ENCODE measurements around the gene SDCCAG8. TPM values are rescaled to one million over a fixed set of nuclear protein-coding genes. Genes with fewer than 3 reads are reported as not detected.

SDCCAG8 gene
- total RNA-seq, 2 donors from 2014 or later, result 49.0 to 56.4 TPM

GRCh38 chr1:243271996-243272395, 16.2 kb downstream of the SDCCAG8 start:
- H3K36me3 ChIP-seq (replicated peaks in 1 of 2; ENCODE audit: insufficient read depth in 1 of 2, low read depth in 2 of 2), result peaks cover 0 to 22% of the 10 kb centered on the region in 2 donors

GRCh38 chr1:243272401-243272800, 16.6 kb downstream of the SDCCAG8 start:
- Histone ChIP-seq H3K36me3 (replicated peaks in 1 of 2; ENCODE audit: insufficient read depth in 1 of 2, low read depth in 2 of 2) (peaks cover 0 to 22% of the 10 kb centered on the region in 2 donors), H3K4me3 (no peak overlapping the region), H3K4me1 (peaks cover 28% of the 10 kb centered on the region), H3K27ac (no peak overlapping the region), H3K9me3 (no peaks in the 10 kb centered on the region), H3K27me3 (no peaks in the 10 kb centered on the region)
- ATAC-seq (no peak), DNase-seq (no peak)
- intact Hi-C loops (cut with DNase I), result no loop called here
- TF ChIP-seq POLR2A (IDR thresholded peaks at IDR 0.05) (no peak), CTCF (IDR thresholded peaks at IDR 0.05) (no peak)

More at GRCh38 chr1:243271996-243272395, 16.2 kb downstream of the SDCCAG8 start:
- intact Hi-C loops (cut with DNase I), result no loop called here
- TF ChIP-seq CTCF (IDR thresholded peaks at IDR 0.05) (no peak), POLR2A (IDR thresholded peaks at IDR 0.05) (no peak)
- peaks cover 28% of the 10 kb centered on the region for H3K4me1 ChIP-seq
- no peaks in the 10 kb centered on the region for H3K9me3 ChIP-seq
- H3K27me3 ChIP-seq, result no peaks in the 10 kb centered on the region
- 83 to 92% methylated on average over 1 of the region's 1 CpG for WGBS, 2 donors
- DNase-seq (no peak), ATAC-seq (no peak)
- H3K27ac ChIP-seq, result no peak overlapping the region
- no peak overlapping the region for H3K4me3 ChIP-seq

- Histone ChIP-seq H3K27me3 (no peaks in the 10 kb centered on the region), H3K4me1 (peaks cover 20% of the 10 kb centered on the region), H3K36me3 (replicated peaks in 1 of 2; ENCODE audit: insufficient read depth in 1 of 2, low read depth in 2 of 2) (peaks cover 0 to 22% of the 10 kb centered on the region in 2 donors), H3K27ac (no peak overlapping the region), H3K4me3 (no peak overlapping the region), H3K9me3 (no peaks in the 10 kb centered on the region)
- ATAC-seq, result no peak
- intact Hi-C loops (cut with DNase I), result no loop called here
- TF ChIP-seq CTCF (IDR thresholded peaks at IDR 0.05) (no peak), POLR2A (IDR thresholded peaks at IDR 0.05) (no peak)
- WGBS, 2 donors, result 89 to 94% methylated on average over 3 of the region's 3 CpGs
- DNase-seq, result no peak
Observed at GRCh38 chr1:243273506-243273905, 17.7 kb downstream of the SDCCAG8 start.

- H3K4me3 ChIP-seq, result no peak overlapping the region
- intact Hi-C loops (cut with DNase I), result no loop called here
- peaks cover 16% of the 10 kb centered on the region for H3K4me1 ChIP-seq
- no peak overlapping the region for H3K27ac ChIP-seq
- ATAC-seq, result no peak
- WGBS, 2 donors, result 90 to 92% methylated on average over 2 of the region's 2 CpGs
- TF ChIP-seq CTCF (IDR thresholded peaks at IDR 0.05) (no peak), POLR2A (IDR thresholded peaks at IDR 0.05) (no peak)
- no peaks in the 10 kb centered on the region for H3K9me3 ChIP-seq
- peaks cover 0 to 22% of the 10 kb centered on the region in 2 donors for H3K36me3 ChIP-seq (replicated peaks in 1 of 2; ENCODE audit: insufficient read depth in 1 of 2, low read depth in 2 of 2)
- H3K27me3 ChIP-seq, result no peaks in the 10 kb centered on the region
- DNase-seq, result no peak
Observed at GRCh38 chr1:243273945-243274344, 18.1 kb downstream of the SDCCAG8 start.

- 83 to 90% methylated on average over 3 of the region's 3 CpGs for WGBS, 2 donors
- intact Hi-C loops (cut with DNase I), result no loop called here
- TF ChIP-seq CTCF (IDR thresholded peaks at IDR 0.05) (no peak), POLR2A (IDR thresholded peaks at IDR 0.05) (no peak)
Observed at GRCh38 chr1:243275316-243275715, 19.5 kb downstream of the SDCCAG8 start.

More at GRCh38 chr1:243275316-243275715, 19.5 kb downstream of the SDCCAG8 start:
- peaks cover 4% of the 10 kb centered on the region for H3K4me1 ChIP-seq
- ATAC-seq (no peak), DNase-seq (no peak)
- H3K9me3 ChIP-seq, result no peaks in the 10 kb centered on the region
- no peak overlapping the region for H3K27ac ChIP-seq
- no peak overlapping the region for H3K4me3 ChIP-seq
- peaks cover 0 to 22% of the 10 kb centered on the region in 2 donors for H3K36me3 ChIP-seq (replicated peaks in 1 of 2; ENCODE audit: insufficient read depth in 1 of 2, low read depth in 2 of 2)
- H3K27me3 ChIP-seq, result no peaks in the 10 kb centered on the region

Data from body of pancreas (tissue), 4 donors.